Neural crest cell (in vitro differentiated cells): ENCODE data around the gene DIP2C. TPM values are rescaled to one million over a fixed set of nuclear protein-coding genes. Genes with fewer than 3 reads are reported as not detected.

Source experiments
- DNase-seq: peaks from one replicate; pipeline ENCODE4 v3.0.0; 2021; ENCODE audit warnings: low read depth, mixed read lengths, low spot score
- H3K27ac Mint-ChIP-seq: one replicate; pipeline ENCODE4 v1.8.0; 2021; ENCODE audit warnings: mild to moderate bottlenecking, mixed read lengths; ENCODE audit not compliant: unreplicated experiment
- H3K27me3 Mint-ChIP-seq: 2 replicates; pipeline ENCODE4 v1.8.0; 2021; ENCODE audit warnings: low read depth, mild to moderate bottlenecking, mixed read lengths
- H3K36me3 Mint-ChIP-seq: 2 replicates; pipeline ENCODE4 v1.8.0; 2021; ENCODE audit warnings: low read depth, mild to moderate bottlenecking, mixed read lengths
- H3K4me1 Mint-ChIP-seq: 2 replicates; pipeline ENCODE4 v1.8.0; 2021; ENCODE audit warnings: mixed read lengths
- H3K4me3 Mint-ChIP-seq: one replicate; pipeline ENCODE4 v1.8.0; 2021; ENCODE audit warnings: mild to moderate bottlenecking, mixed read lengths
- H3K9me3 Mint-ChIP-seq: 2 replicates; pipeline ENCODE4 v1.8.0; 2021; ENCODE audit warnings: mixed read lengths
- total RNA-seq: library from RNA; stranded (reverse); gene quantifications from 2 replicates; pipeline ENCODE4 v1.2.1, GENCODE V29; 2021
- TF ChIP-seq, protein P1 (sequence below): fragments of 200-600 bp; sonication (generic); conservative IDR thresholded peaks from 2 replicates; pipeline ENCODE4 v1.5.0; 2021; ENCODE audit warnings: antibody characterized with exemption, mild to moderate bottlenecking

Gene DIP2C
- total RNA-seq, 1 donor from 2014 or later = 21.7 TPM

DNA sequence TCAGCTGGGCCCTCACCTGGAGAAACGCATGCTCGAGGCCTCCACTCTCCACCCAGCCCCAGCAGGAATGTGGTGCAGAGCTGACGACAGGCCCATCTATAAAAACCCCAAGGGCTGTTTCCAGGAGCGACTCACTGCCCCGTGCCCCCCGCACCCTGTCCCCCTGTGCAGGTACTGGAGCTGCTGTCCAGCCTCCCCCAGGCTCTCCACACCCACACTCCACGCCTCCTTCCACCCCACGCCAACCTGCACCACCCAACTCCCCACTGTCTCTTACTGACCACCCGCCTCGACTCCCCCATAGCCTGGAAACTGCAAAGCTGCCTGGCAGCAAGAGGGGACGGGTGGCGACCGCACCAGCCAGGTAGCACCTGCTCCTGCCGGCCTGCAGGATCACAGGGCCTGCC, 43.3 kb downstream of the DIP2C start:
- no peaks in the 10 kb centered on the region for H3K27me3 Mint-ChIP-seq
- H3K4me3 Mint-ChIP-seq = no peak overlapping the region
- no peak overlapping the region for H3K27ac Mint-ChIP-seq
- H3K9me3 Mint-ChIP-seq = no peaks in the 10 kb centered on the region
- DNase-seq = no peak
- peaks cover 22% of the 10 kb centered on the region for H3K4me1 Mint-ChIP-seq
- H3K36me3 Mint-ChIP-seq = peaks cover 4% of the 10 kb centered on the region
- TF ChIP-seq, protein P1, sequence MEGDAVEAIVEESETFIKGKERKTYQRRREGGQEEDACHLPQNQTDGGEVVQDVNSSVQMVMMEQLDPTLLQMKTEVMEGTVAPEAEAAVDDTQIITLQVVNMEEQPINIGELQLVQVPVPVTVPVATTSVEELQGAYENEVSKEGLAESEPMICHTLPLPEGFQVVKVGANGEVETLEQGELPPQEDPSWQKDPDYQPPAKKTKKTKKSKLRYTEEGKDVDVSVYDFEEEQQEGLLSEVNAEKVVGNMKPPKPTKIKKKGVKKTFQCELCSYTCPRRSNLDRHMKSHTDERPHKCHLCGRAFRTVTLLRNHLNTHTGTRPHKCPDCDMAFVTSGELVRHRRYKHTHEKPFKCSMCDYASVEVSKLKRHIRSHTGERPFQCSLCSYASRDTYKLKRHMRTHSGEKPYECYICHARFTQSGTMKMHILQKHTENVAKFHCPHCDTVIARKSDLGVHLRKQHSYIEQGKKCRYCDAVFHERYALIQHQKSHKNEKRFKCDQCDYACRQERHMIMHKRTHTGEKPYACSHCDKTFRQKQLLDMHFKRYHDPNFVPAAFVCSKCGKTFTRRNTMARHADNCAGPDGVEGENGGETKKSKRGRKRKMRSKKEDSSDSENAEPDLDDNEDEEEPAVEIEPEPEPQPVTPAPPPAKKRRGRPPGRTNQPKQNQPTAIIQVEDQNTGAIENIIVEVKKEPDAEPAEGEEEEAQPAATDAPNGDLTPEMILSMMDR = no peak

DNA sequence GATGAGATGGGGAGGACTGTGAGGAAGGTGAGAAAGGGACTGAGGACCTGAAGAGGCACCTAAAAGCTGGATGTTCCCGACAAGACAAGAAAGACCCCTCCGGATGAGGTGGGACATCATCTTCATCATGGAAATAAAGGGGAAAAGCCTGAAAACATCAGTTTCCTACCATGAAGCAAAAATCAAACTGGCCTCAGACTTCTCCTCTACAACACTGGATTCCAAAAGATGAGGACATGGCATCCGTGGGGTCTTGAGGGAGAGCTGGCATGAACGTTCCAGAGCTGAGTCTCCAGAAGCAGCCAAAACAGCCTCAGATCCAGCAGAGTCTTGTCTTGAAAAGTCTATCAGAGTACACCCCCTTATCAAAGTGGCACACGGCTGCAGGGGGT, 44.5 kb downstream of the DIP2C start:
- H3K4me1 Mint-ChIP-seq = peaks cover 20% of the 10 kb centered on the region
- H3K9me3 Mint-ChIP-seq = no peaks in the 10 kb centered on the region
- no peak overlapping the region for H3K27ac Mint-ChIP-seq
- H3K4me3 Mint-ChIP-seq = no peak overlapping the region
- TF ChIP-seq, protein P1 = no peak
- DNase-seq = no peak
- no peaks in the 10 kb centered on the region for H3K27me3 Mint-ChIP-seq
- H3K36me3 Mint-ChIP-seq = peaks cover 4% of the 10 kb centered on the region

DNA sequence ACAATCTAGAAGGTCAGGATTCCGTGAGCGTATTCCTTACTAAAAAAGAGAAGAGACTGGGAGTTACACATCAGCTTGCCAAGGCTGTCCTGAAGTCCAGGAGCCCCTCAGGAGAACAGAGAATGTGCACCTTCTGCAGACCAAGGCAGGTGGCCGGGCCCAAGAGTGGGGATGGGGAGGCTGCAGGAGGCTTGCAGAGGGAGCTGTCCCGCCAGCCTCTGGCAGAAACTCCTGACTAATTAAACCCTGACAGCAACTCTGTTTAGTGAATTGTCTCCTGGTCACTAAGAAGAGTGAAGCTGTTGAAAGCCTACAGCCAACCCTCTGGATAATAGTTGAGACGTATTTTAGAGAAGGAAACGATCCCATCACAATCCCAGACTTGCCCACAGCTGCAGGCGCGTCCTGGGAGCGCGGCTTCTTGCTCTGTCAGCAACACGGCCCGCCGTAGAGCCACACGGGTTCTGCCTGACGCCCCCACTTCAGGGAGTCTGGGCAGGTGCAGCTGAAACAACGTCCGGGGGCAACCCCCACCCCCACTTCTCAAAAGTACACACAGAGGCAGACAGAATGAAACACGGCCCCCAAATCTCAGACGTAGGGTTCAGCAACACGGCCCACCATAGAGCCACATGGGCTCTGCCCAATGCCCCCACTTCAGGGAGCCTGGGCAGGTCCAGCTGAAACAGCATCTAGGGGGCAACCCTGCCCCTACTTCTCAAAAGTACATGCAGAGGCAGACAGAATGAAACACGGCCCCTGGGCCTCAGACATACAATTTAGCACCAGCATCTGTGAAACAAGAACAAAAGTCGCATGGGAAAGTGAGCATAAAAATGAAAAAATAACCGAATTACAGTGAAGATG, 45.2 kb downstream of the DIP2C start:
- Mint-ChIP-seq H3K4me1 (peaks cover 16% of the 10 kb centered on the region), H3K36me3 (peaks cover 4% of the 10 kb centered on the region), H3K27ac (no peak overlapping the region), H3K4me3 (no peak overlapping the region), H3K27me3 (no peaks in the 10 kb centered on the region), H3K9me3 (no peaks in the 10 kb centered on the region)
- TF ChIP-seq, protein P1 = no peak
- DNase-seq = no peak

DNA sequence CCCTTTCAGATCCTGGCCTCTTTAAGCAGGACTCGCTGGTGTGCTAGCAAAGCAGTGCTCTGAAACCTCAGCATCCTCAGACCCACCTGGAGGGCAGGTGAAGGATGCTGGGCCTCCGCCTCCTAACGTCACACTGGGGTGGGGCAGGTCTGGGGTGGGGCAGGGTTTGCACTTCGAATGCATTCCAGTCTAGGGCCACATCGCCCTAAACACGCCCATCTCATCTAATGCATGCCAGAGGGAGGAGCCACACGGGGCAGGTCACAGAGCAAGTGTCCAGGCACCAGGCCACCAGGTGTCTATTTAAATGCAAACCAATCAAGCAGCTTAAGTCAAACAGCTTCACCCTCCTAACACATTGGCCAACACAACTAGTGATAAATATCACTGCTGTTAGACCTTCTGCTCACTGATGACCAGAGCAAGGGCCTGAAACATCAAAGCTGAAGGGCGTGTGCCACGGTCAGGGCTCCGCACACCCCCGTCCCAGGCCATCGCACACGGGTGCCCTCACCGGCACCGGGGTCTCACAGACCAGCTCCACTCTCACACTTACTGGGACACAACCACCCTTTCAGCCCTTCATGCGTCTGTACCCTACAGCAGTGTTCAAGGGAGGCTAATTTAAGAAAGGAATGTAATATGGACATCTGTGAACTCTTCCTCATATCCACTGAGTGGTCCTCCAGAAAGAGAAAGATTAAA, 47.1 kb downstream of the DIP2C start:
- peak overlapping the region; percentile 78 for H3K27ac Mint-ChIP-seq
- peak overlapping the region; percentile 18 for H3K4me3 Mint-ChIP-seq
- no peaks in the 10 kb centered on the region for H3K27me3 Mint-ChIP-seq
- DNase-seq = no peak
- H3K4me1 Mint-ChIP-seq = peaks cover 23% of the 10 kb centered on the region
- H3K36me3 Mint-ChIP-seq = peaks cover 4% of the 10 kb centered on the region
- no peaks in the 10 kb centered on the region for H3K9me3 Mint-ChIP-seq
- TF ChIP-seq, protein P1 = no peak

DNA sequence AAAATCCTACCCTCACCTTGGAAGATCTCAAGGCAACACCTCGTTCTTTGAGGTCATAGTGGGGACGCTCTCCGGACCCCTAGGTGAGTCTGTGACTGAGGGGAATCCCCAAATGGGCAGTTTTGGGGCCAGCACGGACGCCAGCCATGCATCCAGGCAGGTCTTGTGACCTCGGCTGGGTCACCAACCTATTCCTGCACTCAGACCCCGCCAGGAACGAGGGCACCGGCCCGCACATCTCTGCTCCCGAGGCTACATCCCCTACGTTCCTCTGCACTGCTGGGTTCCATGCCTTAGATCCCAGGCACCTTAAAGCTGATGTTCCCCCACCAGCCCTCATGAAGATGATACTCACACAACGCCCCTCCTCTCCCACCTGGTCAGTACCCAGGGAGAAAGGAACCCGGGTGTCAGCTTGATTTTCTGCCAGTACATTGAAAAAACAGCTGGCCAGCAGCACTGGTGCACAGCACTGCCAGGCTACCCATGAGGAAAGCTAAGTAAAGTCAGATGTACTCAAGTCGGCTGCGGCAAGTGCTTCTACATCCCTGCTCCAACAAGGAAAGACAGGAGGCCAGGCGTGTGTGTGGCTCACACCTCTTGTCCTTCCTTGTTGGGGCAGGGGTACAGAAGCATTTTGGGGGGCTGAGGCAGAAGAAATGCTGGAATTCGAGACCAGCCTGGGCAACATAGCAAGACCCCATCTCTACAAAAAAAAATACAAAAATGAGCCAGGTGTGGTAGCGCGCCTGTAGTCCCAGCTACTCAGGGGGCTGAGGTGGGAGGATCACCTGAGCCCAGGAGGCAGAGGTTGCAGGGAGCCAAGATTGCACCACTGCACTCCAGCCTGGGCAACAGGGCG, 48.1 kb downstream of the DIP2C start:
- Mint-ChIP-seq H3K27ac (peak overlapping the region; percentile 57), H3K9me3 (no peaks in the 10 kb centered on the region)
- DNase-seq = no peak

More for the DNA sequence above, 48.1 kb downstream of the DIP2C start:
- peaks cover 4% of the 10 kb centered on the region for H3K36me3 Mint-ChIP-seq
- TF ChIP-seq, protein P1 = no peak
- no peaks in the 10 kb centered on the region for H3K27me3 Mint-ChIP-seq
- H3K4me3 Mint-ChIP-seq = no peak overlapping the region
- peaks cover 29% of the 10 kb centered on the region for H3K4me1 Mint-ChIP-seq
